Measurements from ENCODE around the gene ZNF780A. TPM values are rescaled to one million over a fixed set of nuclear protein-coding genes. Genes with fewer than 3 reads are reported as not detected.
"Not testable (repeated sequence)": the region's sequence is repeated elsewhere in the genome, so short reads cannot be mapped to it uniquely, and the experiment has no call there.

Gene ZNF780A
- total RNA-seq, 2 experiments from 2014 or later, result 7.8 to 18.3 TPM

DNA sequence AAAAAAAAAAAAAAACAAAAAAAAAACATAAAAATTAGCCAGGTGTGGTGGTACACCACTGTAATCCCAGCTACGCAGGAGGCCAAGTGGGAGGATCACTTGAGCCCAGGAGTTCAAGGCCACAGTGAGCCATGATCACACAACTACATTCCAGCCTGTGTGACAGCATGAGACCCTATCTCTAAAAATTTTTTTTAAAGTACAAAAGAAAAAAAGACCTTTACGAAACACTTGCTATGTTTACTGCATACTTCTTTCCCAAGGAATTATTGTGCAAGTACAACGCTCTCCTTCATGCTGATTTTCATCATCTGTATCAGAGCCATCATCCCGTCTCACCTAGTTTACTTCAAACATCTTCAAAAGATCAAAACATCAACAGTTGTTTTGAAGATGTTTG, 28.6 kb upstream of the ZNF780A start:
- ChIA-PET POLR2A (no interaction called here), CTCF (ENCODE audit: unreplicated experiment) (no interaction called here)
- Histone ChIP-seq H3K4me1 (ENCODE audit: insufficient read depth, low read length, poor library complexity, severe bottlenecking) (no peaks in the 10 kb centered on the region), H3K36me3 (ENCODE audit: insufficient read depth, low read length) (no peaks in the 10 kb centered on the region), H3K9me2 (ENCODE audit: insufficient read depth, low read length) (no peaks in the 10 kb centered on the region), H3K4me2 (ENCODE audit: low read length) (no peak overlapping the region), H3K79me2 (ENCODE audit: insufficient read depth, low read depth, low read length) (no peaks in the 10 kb centered on the region), H3K27ac (ENCODE audit: low read depth, low read length, poor library complexity, severe bottlenecking) (no peak overlapping the region), H4K20me1 (ENCODE audit: insufficient read depth, low read length) (no peaks in the 10 kb centered on the region), H3K4me3 (ENCODE audit: low read depth, low read length, poor library complexity, severe bottlenecking) (no peak overlapping the region), H2AFZ (ENCODE audit: low read length) (no peak overlapping the region), H3K9me3 (ENCODE audit: low read length) (no peaks in the 10 kb centered on the region)
- intact Hi-C loops (cut with micrococcal nuclease; ENCODE audit: unreplicated experiment), result no loop called here
- BruUV-seq (replicated peaks), result no TSS peak
- TF ChIP-seq, protein P1, sequence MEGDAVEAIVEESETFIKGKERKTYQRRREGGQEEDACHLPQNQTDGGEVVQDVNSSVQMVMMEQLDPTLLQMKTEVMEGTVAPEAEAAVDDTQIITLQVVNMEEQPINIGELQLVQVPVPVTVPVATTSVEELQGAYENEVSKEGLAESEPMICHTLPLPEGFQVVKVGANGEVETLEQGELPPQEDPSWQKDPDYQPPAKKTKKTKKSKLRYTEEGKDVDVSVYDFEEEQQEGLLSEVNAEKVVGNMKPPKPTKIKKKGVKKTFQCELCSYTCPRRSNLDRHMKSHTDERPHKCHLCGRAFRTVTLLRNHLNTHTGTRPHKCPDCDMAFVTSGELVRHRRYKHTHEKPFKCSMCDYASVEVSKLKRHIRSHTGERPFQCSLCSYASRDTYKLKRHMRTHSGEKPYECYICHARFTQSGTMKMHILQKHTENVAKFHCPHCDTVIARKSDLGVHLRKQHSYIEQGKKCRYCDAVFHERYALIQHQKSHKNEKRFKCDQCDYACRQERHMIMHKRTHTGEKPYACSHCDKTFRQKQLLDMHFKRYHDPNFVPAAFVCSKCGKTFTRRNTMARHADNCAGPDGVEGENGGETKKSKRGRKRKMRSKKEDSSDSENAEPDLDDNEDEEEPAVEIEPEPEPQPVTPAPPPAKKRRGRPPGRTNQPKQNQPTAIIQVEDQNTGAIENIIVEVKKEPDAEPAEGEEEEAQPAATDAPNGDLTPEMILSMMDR (conservative IDR thresholded peaks at IDR 0.05; ENCODE audit: low read length), result no peak
- TF ChIP-seq EZH2phosphoT487 (IDR thresholded peaks at IDR 0.05; ENCODE audit: borderline replicate concordance, low read depth, low read length), result no peak
- no peak for DNase-seq (ENCODE audit: low spot score)

DNA sequence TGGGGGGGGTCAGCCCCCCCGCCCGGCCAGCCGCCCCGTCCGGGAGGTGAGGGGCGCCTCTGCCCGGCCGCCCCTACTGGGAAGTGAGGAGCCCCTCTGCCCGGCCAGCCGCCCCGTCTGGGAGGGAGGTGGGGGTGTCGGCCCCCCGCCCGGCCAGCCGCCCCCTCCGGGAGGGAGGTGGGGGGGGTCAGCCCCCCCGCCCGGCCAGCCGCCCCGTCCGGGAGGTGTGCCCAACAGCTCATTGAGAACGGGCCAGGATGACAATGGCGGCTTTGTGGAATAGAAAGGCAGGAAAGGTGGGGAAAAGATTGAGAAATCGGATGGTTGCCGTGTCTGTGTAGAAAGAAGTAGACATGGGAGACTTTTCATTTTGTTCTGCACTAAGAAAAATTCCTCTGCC, 27.9 kb upstream of the ZNF780A start:
- POLR2A ChIA-PET, result not testable (repeated sequence)

DNA sequence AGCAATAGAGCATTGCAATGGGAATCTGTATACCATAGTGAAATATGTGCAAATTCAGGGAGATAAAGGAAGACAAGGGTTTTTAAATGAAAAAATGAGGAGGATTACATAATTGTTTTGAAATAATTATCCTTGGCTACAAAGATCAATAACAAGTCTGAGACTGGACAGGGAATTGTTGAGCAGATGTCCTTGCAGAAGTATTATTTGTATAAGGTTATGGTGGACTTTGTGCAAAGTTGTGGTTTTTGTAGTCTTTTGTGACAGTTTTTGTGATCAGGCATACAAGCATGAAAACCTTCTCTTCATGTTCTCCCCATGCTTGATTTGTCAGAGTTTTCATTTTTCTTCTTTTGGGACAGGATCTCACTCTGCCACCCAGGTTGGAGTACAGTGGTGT, 25.3 kb upstream of the ZNF780A start:
- H3K9me3 ChIP-seq (ENCODE audit: low read length), result no peaks in the 10 kb centered on the region
- ChIA-PET CTCF (ENCODE audit: unreplicated experiment) (no interaction called here), POLR2A (no interaction called here)
- H3K4me3 ChIP-seq (ENCODE audit: low read depth, low read length, poor library complexity, severe bottlenecking), result no peak overlapping the region
- no peak for DNase-seq (ENCODE audit: low spot score)
- H3K4me1 ChIP-seq (ENCODE audit: insufficient read depth, low read length, poor library complexity, severe bottlenecking), result no peaks in the 10 kb centered on the region
- no peaks in the 10 kb centered on the region for H3K79me2 ChIP-seq (ENCODE audit: insufficient read depth, low read depth, low read length)
- intact Hi-C loops (cut with micrococcal nuclease; ENCODE audit: unreplicated experiment), result no loop called here
- H2AFZ ChIP-seq (ENCODE audit: low read length), result no peak overlapping the region
- H3K36me3 ChIP-seq (ENCODE audit: insufficient read depth, low read length), result no peaks in the 10 kb centered on the region
- no peaks in the 10 kb centered on the region for H3K9me2 ChIP-seq (ENCODE audit: insufficient read depth, low read length)
- no peak overlapping the region for H3K27ac ChIP-seq (ENCODE audit: low read depth, low read length, poor library complexity, severe bottlenecking)
- no peak overlapping the region for H3K4me2 ChIP-seq (ENCODE audit: low read length)
- no peaks in the 10 kb centered on the region for H4K20me1 ChIP-seq (ENCODE audit: insufficient read depth, low read length)
- TF ChIP-seq, protein P1 (conservative IDR thresholded peaks at IDR 0.05; ENCODE audit: low read length), result no peak
- no peak for TF ChIP-seq EZH2phosphoT487 (IDR thresholded peaks at IDR 0.05; ENCODE audit: borderline replicate concordance, low read depth, low read length)
- BruUV-seq (replicated peaks), result no TSS peak

More for the DNA sequence above, 27.9 kb upstream of the ZNF780A start:
- H3K4me1 ChIP-seq (ENCODE audit: insufficient read depth, low read length, poor library complexity, severe bottlenecking); H3K36me3 ChIP-seq (ENCODE audit: insufficient read depth, low read length); H3K4me3 ChIP-seq (ENCODE audit: low read depth, low read length, poor library complexity, severe bottlenecking); H4K20me1 ChIP-seq (ENCODE audit: insufficient read depth, low read length); intact Hi-C loops (cut with micrococcal nuclease; ENCODE audit: unreplicated experiment); H2AFZ ChIP-seq (ENCODE audit: low read length); CTCF ChIA-PET (ENCODE audit: unreplicated experiment); H3K9me3 ChIP-seq (ENCODE audit: low read length); BruUV-seq (replicated peaks); H3K4me2 ChIP-seq (ENCODE audit: low read length); H3K27ac ChIP-seq (ENCODE audit: low read depth, low read length, poor library complexity, severe bottlenecking); H3K9me2 ChIP-seq (ENCODE audit: insufficient read depth, low read length); DNase-seq (ENCODE audit: low spot score); H3K79me2 ChIP-seq (ENCODE audit: insufficient read depth, low read depth, low read length): not testable (repeated sequence)

DNA sequence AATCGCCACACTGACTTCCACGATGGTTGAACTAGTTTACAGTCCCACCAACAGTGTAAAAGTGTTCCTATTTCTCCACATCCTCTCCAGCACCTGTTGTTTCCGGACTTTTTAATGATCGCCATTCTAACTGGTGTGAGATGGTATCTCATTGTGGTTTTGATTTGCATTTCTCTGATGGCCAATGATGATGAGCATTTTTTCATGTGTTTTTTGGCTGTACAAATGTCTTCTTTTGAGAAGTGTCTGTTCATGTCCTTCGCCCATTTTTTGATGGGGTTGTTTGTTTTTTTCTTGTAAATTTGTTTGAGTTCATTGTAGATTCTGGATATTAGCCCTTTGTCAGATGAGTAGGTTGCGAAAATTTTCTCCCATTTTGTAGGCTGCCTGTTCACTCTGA, 23.4 kb upstream of the ZNF780A start:
- H3K36me3 ChIP-seq (ENCODE audit: insufficient read depth, low read length); DNase-seq (ENCODE audit: low spot score); H3K27ac ChIP-seq (ENCODE audit: low read depth, low read length, poor library complexity, severe bottlenecking); H3K9me3 ChIP-seq (ENCODE audit: low read length); intact Hi-C loops (cut with micrococcal nuclease; ENCODE audit: unreplicated experiment); H3K9me2 ChIP-seq (ENCODE audit: insufficient read depth, low read length); H3K4me3 ChIP-seq (ENCODE audit: low read depth, low read length, poor library complexity, severe bottlenecking); H4K20me1 ChIP-seq (ENCODE audit: insufficient read depth, low read length); H3K79me2 ChIP-seq (ENCODE audit: insufficient read depth, low read depth, low read length); BruUV-seq (replicated peaks); H3K4me2 ChIP-seq (ENCODE audit: low read length); H3K4me1 ChIP-seq (ENCODE audit: insufficient read depth, low read length, poor library complexity, severe bottlenecking); H2AFZ ChIP-seq (ENCODE audit: low read length); CTCF ChIA-PET (ENCODE audit: unreplicated experiment): not testable (repeated sequence)
- POLR2A ChIA-PET, result interaction anchor here (0.7 kb wide), 1 partner anchor 73 kb away, joined by 3 read pairs; no protein-coding TSS in a partner anchor

DNA sequence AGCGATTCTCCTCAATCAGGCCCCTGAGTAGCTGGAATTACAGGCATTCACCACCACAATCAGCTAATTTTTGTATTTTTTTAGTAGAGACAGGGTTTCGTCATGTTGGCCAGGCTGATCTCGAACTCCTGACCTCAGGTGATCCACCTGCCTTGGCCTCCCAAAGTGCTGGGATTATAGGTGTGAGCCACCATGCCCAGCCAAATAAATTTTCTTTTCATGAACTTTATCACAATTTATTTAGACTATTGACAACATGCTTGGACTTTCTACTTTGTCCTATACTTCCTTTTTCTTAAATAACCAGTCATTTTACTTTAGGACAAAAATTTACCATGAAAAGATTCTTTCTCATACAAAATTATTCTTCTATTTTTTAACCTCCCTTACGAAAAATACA, 21.5 kb upstream of the ZNF780A start:
- H3K4me1 ChIP-seq (ENCODE audit: insufficient read depth, low read length, poor library complexity, severe bottlenecking); BruUV-seq (replicated peaks); H3K4me2 ChIP-seq (ENCODE audit: low read length); H2AFZ ChIP-seq (ENCODE audit: low read length); H3K79me2 ChIP-seq (ENCODE audit: insufficient read depth, low read depth, low read length); intact Hi-C loops (cut with micrococcal nuclease; ENCODE audit: unreplicated experiment); H3K9me2 ChIP-seq (ENCODE audit: insufficient read depth, low read length); H3K4me3 ChIP-seq (ENCODE audit: low read depth, low read length, poor library complexity, severe bottlenecking); H3K9me3 ChIP-seq (ENCODE audit: low read length); H3K27ac ChIP-seq (ENCODE audit: low read depth, low read length, poor library complexity, severe bottlenecking); H4K20me1 ChIP-seq (ENCODE audit: insufficient read depth, low read length); H3K36me3 ChIP-seq (ENCODE audit: insufficient read depth, low read length); POLR2A ChIA-PET; DNase-seq (ENCODE audit: low spot score); CTCF ChIA-PET (ENCODE audit: unreplicated experiment): not testable (repeated sequence)
